Gastroesophageal sphincter (tissue), 3 donors: ENCODE measurements around the gene MAJIN.

Experiments used
- CTCF ChIP-seq, 4 experiments: fragments of 200-600 bp in 2 of 4; fragments of 450-650 bp in 2 of 4; sonication (generic) in 1 of 4; IDR thresholded peaks; one replicate each; pipeline ENCODE4 v1.5.1; 2017 to 2019; ENCODE audit warnings: antibody characterized with exemption in 4 of 4, mild to moderate bottlenecking in 2 of 4, moderate library complexity in 2 of 4
- EP300 ChIP-seq: sonication (generic); formaldehyde crosslinking; IDR thresholded peaks from one replicate; pipeline ENCODE4 v1.6.1; 2017; ENCODE audit warnings: antibody characterized with exemption, mild to moderate bottlenecking
- POLR2A ChIP-seq, 2 donors: fragments of 450-650 bp; IDR thresholded peaks; one replicate each; pipeline ENCODE4 v1.6.1; 2017; ENCODE audit warnings: antibody characterized with exemption in 2 of 2, mild to moderate bottlenecking in 2 of 2, moderate library complexity in 1 of 2
- POLR2AphosphoS5 ChIP-seq: sonication (generic); formaldehyde crosslinking; IDR thresholded peaks from one replicate; pipeline ENCODE4 v1.6.1; 2017; ENCODE audit warnings: antibody characterized with exemption

- TF ChIP-seq POLR2A (IDR thresholded peaks at IDR 0.05) = no peak
- TF ChIP-seq CTCF (IDR thresholded peaks at IDR 0.05) = no peak
- TF ChIP-seq POLR2AphosphoS5 = no peak
- TF ChIP-seq EP300 = no peak
These were observed 4.5 kb downstream of the MAJIN start for GRCh38 chr11:64967375-64967774.
